ENCODE results near the gene TBL1XR1. TPM values are rescaled to one million over a fixed set of nuclear protein-coding genes. Genes with fewer than 3 reads are reported as not detected.

TBL1XR1 gene
- total RNA-seq, 2 donors from 2014 or later = 75.8 to 156 TPM

DNA sequence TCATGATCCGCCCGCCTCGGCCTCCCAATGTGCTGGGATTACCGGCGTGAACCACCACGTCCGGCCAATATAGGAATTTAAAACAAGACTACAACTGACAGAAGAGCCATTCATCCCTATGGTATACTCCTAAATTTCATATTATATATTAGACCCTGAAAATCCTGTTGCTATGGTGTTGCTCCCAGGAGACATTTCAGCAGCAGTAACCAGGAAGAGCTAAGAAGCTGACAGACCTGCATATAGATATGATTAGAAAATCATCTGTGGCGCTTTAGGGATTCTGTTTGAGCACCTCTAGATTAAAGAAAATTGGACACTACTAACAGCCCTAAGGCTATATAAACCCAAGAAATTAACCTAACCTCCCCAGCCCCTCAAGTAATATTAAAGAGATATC, 38.8 kb downstream of the TBL1XR1 start:
- 99% methylated on average over 8 of the region's 8 CpGs for WGBS
- Histone ChIP-seq H3K4me1 (replicated peaks) (no peaks in the 10 kb centered on the region), H3K27me3 (replicated peaks; ENCODE audit: insufficient read depth) (no peaks in the 10 kb centered on the region), H3K4me3 (no peak overlapping the region), H3K9me3 (no peaks in the 10 kb centered on the region), H3K27ac (no peak overlapping the region), H3K36me3 (no peaks in the 10 kb centered on the region)
- intact Hi-C loops (cut with DNase I) = no loop called here
- no peak for DNase-seq (ENCODE audit: low spot score)
- TF ChIP-seq POLR2AphosphoS5 (IDR thresholded peaks at IDR 0.05) (no peak), POLR2A (IDR thresholded peaks at IDR 0.05) (no peak)
- TF ChIP-seq, protein P1, sequence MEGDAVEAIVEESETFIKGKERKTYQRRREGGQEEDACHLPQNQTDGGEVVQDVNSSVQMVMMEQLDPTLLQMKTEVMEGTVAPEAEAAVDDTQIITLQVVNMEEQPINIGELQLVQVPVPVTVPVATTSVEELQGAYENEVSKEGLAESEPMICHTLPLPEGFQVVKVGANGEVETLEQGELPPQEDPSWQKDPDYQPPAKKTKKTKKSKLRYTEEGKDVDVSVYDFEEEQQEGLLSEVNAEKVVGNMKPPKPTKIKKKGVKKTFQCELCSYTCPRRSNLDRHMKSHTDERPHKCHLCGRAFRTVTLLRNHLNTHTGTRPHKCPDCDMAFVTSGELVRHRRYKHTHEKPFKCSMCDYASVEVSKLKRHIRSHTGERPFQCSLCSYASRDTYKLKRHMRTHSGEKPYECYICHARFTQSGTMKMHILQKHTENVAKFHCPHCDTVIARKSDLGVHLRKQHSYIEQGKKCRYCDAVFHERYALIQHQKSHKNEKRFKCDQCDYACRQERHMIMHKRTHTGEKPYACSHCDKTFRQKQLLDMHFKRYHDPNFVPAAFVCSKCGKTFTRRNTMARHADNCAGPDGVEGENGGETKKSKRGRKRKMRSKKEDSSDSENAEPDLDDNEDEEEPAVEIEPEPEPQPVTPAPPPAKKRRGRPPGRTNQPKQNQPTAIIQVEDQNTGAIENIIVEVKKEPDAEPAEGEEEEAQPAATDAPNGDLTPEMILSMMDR (IDR thresholded peaks at IDR 0.05) = no peak

DNA sequence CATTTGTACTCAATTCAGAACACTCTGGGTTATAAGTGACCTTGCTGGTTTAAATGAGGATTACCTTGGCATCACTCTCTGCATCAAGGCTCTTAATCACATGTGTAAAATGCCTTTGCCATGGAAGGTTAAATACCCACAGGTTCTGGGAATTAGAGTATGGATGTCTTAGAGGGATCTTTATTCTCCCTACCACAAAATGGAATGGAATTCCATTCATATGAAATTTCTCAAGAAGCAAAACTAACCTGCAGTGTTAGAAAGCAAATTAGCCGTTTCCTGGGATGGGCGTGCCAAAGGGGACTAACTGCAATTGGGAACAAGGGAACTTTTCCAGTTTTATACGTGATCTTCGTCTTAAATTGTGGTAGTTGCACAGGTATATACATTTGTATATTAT, 39.8 kb downstream of the TBL1XR1 start:
- Histone ChIP-seq H3K4me1 (replicated peaks) (no peaks in the 10 kb centered on the region), H3K9me3 (no peaks in the 10 kb centered on the region), H3K27ac (no peak overlapping the region), H3K27me3 (replicated peaks; ENCODE audit: insufficient read depth) (no peaks in the 10 kb centered on the region), H3K4me3 (no peak overlapping the region), H3K36me3 (no peaks in the 10 kb centered on the region)
- TF ChIP-seq, protein P1 (IDR thresholded peaks at IDR 0.05) = no peak
- TF ChIP-seq POLR2A (IDR thresholded peaks at IDR 0.05) (no peak), POLR2AphosphoS5 (IDR thresholded peaks at IDR 0.05) (no peak)
- intact Hi-C loops (cut with DNase I) = no loop called here
- no peak for DNase-seq (ENCODE audit: low spot score)
- 60% methylated on average over 4 of the region's 4 CpGs for WGBS

- Histone ChIP-seq H3K4me3 (no peak overlapping the region), H3K4me1 (replicated peaks) (no peaks in the 10 kb centered on the region), H3K9me3 (no peaks in the 10 kb centered on the region), H3K27ac (no peak overlapping the region), H3K27me3 (replicated peaks; ENCODE audit: insufficient read depth) (no peaks in the 10 kb centered on the region), H3K36me3 (no peaks in the 10 kb centered on the region)
- DNase-seq (ENCODE audit: low spot score) = no peak
- intact Hi-C loops (cut with DNase I) = no loop called here
- no peak for TF ChIP-seq POLR2AphosphoS5 (IDR thresholded peaks at IDR 0.05)
- 39% methylated on average over 3 of the region's 3 CpGs for WGBS
These were observed 42.5 kb downstream of the TBL1XR1 start for GRCh38 chr3:177154733-177155132.

DNA sequence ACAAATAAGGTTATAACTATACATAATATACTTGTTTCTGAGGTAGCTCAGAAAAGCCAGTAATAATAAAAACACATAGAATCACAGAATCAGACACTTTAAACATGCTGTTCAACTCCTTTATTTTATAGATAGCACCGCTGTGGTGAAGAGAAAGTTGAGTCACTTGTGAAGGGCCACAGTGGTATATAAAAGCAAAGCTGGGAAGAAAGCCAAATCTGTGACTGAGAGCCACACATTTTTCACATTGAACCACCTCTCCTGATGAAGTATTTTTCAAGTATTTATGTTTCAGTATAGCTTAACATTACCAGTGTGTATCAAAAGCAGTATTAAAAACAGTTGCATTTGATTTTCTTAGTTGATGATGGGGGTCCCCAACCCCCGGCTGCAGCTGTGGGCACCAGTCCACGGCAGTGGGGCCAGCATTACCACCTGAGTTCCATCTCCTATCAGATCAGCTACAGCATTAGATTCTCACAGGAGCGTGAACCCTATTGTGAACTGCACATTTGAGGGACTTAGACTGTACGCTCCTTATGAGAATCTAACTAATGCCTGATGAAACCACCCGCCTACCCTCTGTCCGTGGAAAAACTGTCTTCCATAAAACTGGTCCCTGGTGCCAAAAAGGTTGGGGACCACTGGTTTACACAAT, 46.2 kb downstream of the TBL1XR1 start:
- no peak for TF ChIP-seq POLR2A (IDR thresholded peaks at IDR 0.05)
- TF ChIP-seq, protein P1 (IDR thresholded peaks at IDR 0.05) = no peak
- TF ChIP-seq POLR2AphosphoS5 (IDR thresholded peaks at IDR 0.05) = no peak
- intact Hi-C loops (cut with DNase I) = no loop called here
- Histone ChIP-seq H3K36me3 (no peaks in the 10 kb centered on the region), H3K27me3 (replicated peaks; ENCODE audit: insufficient read depth) (no peaks in the 10 kb centered on the region), H3K4me1 (replicated peaks) (no peaks in the 10 kb centered on the region), H3K9me3 (no peaks in the 10 kb centered on the region), H3K4me3 (no peak overlapping the region), H3K27ac (no peak overlapping the region)
- no peak for DNase-seq (ENCODE audit: low spot score)
- 65% methylated on average over 7 of the region's 7 CpGs for WGBS

GRCh38 chr3:177150218-177150916, 46.9 kb downstream of the TBL1XR1 start:
- H3K9me3 ChIP-seq = no peaks in the 10 kb centered on the region
- no peaks in the 10 kb centered on the region for H3K36me3 ChIP-seq
- 44% methylated on average over 3 of the region's 3 CpGs for WGBS
- no peaks in the 10 kb centered on the region for H3K4me1 ChIP-seq (replicated peaks)
- no peak overlapping the region for H3K27ac ChIP-seq
- intact Hi-C loops (cut with DNase I) = no loop called here
- H3K4me3 ChIP-seq = no peak overlapping the region
- no peak for DNase-seq (ENCODE audit: low spot score)
- TF ChIP-seq, protein P1 (IDR thresholded peaks at IDR 0.05) = no peak
- TF ChIP-seq POLR2AphosphoS5 (IDR thresholded peaks at IDR 0.05) (no peak), POLR2A (IDR thresholded peaks at IDR 0.05) (no peak)
- no peaks in the 10 kb centered on the region for H3K27me3 ChIP-seq (replicated peaks; ENCODE audit: insufficient read depth)

Data from prostate gland (tissue), 2 donors.